GM23338 (cell line): ENCODE results near the gene TRAPPC4.

Source experiments
- CREB1 ChIP-seq: fragments of 250-450 bp; sonication (Bioruptor Pico); IDR thresholded peaks from 2 replicates; pipeline ENCODE4 v1.5.0; 2020; ENCODE audit warnings: low read depth, mild to moderate bottlenecking, moderate library complexity
- EZH2 ChIP-seq: fragments of 200-600 bp; sonication (generic); IDR thresholded peaks from one replicate; pipeline ENCODE4 v1.8.0; 2017; ENCODE audit warnings: antibody characterized with exemption, mild to moderate bottlenecking, low read depth; ENCODE audit not compliant: unreplicated experiment
- EZH2phosphoT487 ChIP-seq: fragments of 200-600 bp; sonication (generic); IDR thresholded peaks from one replicate; pipeline ENCODE4 v1.8.1; 2018; ENCODE audit warnings: antibody characterized with exemption; ENCODE audit not compliant: unreplicated experiment
- JUNB ChIP-seq: IDR thresholded peaks from one replicate; pipeline ENCODE4 v1.6.1; 2016; ENCODE audit warnings: antibody characterized with exemption; ENCODE audit not compliant: unreplicated experiment
- NANOG ChIP-seq: IDR thresholded peaks from 2 replicates; pipeline ENCODE4 v1.6.1; 2016; ENCODE audit warnings: antibody characterized with exemption, borderline replicate concordance
- POLR2AphosphoS5 ChIP-seq: IDR thresholded peaks from 2 replicates; pipeline ENCODE4 v1.6.1; 2016; ENCODE audit warnings: antibody characterized with exemption, low read depth
- STAT1 ChIP-seq: IDR thresholded peaks from one replicate; pipeline ENCODE4 v1.6.1; 2016; ENCODE audit warnings: antibody characterized with exemption; ENCODE audit not compliant: unreplicated experiment
- ZNF331 ChIP-seq: fragments of 250-450 bp; sonication (Bioruptor Pico); IDR thresholded peaks from 2 replicates; pipeline ENCODE4 v1.5.0; 2020; ENCODE audit warnings: low read depth, mild to moderate bottlenecking, moderate library complexity
- TF ChIP-seq, protein P1 (sequence below), 2 experiments: fragments of 200-600 bp in 1 of 2; sonication (generic) in 1 of 2; conservative IDR thresholded peaks; 2 replicates each; pipeline versions ENCODE4 v1.5.1 to v1.6.1; 2016 to 2017; ENCODE audit warnings: antibody characterized with exemption in 2 of 2, low read depth in 2 of 2, mild to moderate bottlenecking in 2 of 2, moderate library complexity in 1 of 2
- TF ChIP-seq, protein P2 (sequence below): IDR thresholded peaks from 2 replicates; pipeline ENCODE4 v1.6.1; 2016; ENCODE audit warnings: antibody characterized with exemption
- TF ChIP-seq, protein P3 (sequence below): IDR thresholded peaks from one replicate; pipeline ENCODE4 v1.6.1; 2018; ENCODE audit warnings: antibody characterized with exemption; ENCODE audit not compliant: unreplicated experiment

DNA sequence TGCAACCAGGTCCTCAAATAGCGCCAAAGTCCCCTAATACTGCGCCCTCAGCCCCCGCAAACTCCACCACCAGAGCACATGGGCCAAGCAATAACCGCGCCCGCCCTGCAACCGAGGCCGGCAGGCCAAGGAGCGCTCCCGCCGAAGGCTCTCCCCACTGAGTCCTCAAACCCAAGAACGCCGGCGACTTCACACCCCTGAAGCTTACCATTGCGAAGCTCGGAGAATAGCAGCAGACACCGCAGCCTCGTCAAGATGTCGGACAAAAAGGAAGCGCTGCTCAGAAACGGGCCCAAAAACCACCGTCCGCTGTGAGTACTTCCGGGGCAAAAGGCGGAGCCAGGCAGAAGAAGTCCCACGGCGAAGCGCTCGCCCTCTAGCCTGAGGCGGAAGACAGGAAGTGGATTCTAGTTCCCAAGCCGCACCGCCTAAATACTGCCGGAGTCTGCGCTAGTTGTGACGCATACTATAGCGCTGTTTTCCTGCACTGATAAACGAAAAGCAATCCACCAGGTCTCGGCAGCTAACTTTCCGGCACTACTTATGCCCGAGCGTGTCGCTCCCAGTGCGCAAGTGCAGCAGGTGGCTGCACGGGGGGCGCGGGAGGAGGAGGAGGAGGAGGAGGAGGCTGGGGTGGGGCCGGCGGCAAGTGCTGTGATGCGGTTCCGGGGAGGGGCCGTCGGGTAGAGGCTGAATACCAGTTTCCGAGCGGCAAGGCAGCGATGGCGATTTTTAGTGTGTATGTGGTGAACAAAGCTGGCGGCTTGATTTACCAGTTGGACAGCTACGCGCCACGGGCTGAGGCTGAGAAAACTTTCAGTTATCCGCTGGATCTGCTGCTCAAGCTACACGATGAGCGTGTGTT is at the start of gene TRAPPC4, which contains the start of gene RPS25:
- TF ChIP-seq POLR2AphosphoS5, result peak; percentile 92
- TF ChIP-seq, protein P1, sequence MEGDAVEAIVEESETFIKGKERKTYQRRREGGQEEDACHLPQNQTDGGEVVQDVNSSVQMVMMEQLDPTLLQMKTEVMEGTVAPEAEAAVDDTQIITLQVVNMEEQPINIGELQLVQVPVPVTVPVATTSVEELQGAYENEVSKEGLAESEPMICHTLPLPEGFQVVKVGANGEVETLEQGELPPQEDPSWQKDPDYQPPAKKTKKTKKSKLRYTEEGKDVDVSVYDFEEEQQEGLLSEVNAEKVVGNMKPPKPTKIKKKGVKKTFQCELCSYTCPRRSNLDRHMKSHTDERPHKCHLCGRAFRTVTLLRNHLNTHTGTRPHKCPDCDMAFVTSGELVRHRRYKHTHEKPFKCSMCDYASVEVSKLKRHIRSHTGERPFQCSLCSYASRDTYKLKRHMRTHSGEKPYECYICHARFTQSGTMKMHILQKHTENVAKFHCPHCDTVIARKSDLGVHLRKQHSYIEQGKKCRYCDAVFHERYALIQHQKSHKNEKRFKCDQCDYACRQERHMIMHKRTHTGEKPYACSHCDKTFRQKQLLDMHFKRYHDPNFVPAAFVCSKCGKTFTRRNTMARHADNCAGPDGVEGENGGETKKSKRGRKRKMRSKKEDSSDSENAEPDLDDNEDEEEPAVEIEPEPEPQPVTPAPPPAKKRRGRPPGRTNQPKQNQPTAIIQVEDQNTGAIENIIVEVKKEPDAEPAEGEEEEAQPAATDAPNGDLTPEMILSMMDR (conservative IDR thresholded peaks at IDR 0.05; ENCODE audit: low read depth in 2 of 2), result no peak
- TF ChIP-seq, protein P2, sequence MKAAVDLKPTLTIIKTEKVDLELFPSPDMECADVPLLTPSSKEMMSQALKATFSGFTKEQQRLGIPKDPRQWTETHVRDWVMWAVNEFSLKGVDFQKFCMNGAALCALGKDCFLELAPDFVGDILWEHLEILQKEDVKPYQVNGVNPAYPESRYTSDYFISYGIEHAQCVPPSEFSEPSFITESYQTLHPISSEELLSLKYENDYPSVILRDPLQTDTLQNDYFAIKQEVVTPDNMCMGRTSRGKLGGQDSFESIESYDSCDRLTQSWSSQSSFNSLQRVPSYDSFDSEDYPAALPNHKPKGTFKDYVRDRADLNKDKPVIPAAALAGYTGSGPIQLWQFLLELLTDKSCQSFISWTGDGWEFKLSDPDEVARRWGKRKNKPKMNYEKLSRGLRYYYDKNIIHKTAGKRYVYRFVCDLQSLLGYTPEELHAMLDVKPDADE, result peak; percentile 87
- no peak for TF ChIP-seq JUNB
- TF ChIP-seq EZH2phosphoT487, result no peak
- TF ChIP-seq EZH2, result no peak
- TF ChIP-seq STAT1, result no peak
- TF ChIP-seq, protein P3, sequence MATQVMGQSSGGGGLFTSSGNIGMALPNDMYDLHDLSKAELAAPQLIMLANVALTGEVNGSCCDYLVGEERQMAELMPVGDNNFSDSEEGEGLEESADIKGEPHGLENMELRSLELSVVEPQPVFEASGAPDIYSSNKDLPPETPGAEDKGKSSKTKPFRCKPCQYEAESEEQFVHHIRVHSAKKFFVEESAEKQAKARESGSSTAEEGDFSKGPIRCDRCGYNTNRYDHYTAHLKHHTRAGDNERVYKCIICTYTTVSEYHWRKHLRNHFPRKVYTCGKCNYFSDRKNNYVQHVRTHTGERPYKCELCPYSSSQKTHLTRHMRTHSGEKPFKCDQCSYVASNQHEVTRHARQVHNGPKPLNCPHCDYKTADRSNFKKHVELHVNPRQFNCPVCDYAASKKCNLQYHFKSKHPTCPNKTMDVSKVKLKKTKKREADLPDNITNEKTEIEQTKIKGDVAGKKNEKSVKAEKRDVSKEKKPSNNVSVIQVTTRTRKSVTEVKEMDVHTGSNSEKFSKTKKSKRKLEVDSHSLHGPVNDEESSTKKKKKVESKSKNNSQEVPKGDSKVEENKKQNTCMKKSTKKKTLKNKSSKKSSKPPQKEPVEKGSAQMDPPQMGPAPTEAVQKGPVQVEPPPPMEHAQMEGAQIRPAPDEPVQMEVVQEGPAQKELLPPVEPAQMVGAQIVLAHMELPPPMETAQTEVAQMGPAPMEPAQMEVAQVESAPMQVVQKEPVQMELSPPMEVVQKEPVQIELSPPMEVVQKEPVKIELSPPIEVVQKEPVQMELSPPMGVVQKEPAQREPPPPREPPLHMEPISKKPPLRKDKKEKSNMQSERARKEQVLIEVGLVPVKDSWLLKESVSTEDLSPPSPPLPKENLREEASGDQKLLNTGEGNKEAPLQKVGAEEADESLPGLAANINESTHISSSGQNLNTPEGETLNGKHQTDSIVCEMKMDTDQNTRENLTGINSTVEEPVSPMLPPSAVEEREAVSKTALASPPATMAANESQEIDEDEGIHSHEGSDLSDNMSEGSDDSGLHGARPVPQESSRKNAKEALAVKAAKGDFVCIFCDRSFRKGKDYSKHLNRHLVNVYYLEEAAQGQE, result no peak
- no peak for TF ChIP-seq ZNF331 (CRISPR knock-in tag)
- peak; percentile 79 for TF ChIP-seq CREB1 (CRISPR knock-in tag)
- TF ChIP-seq NANOG, result no peak
